T follicular helper cell (primary cell): ENCODE results near the gene NDUFS7.
A peak's percentile ranks its signal among the peaks of the same experiment; 100 is the strongest.

Experiments
- DNase-seq: peaks from one replicate; pipeline ENCODE4 v3.0.0-alpha.2; 2020; ENCODE audit warnings: low read depth

The NDUFS7 gene

GRCh38 chr19:1400281-1401137, 16.8 kb downstream of the NDUFS7 start:
- DNase-seq: no peak

GRCh38 chr19:1401138-1401888, 17.6 kb downstream of the NDUFS7 start, which contains the start of gene GAMT:
Gene GAMT, minus strand, starts transcription at chr19:1401542. Its CDS starts 66 bp downstream, at chr19:1401476.
- peak; percentile 48 for DNase-seq

GRCh38 chr19:1401889-1402217, 18.1 kb downstream of the NDUFS7 start:
- DNase-seq: no peak

- DNase-seq: no peak
Measured at GRCh38 chr19:1402411-1403070, 18.8 kb downstream of the NDUFS7 start.

- peak; percentile 99 for DNase-seq
Measured at GRCh38 chr19:1406774-1407527, 23.2 kb downstream of the NDUFS7 start.

GRCh38 chr19:1407528-1408299, 24.0 kb downstream of the NDUFS7 start, which contains the start of gene DAZAP1:
Gene DAZAP1, plus strand, starts transcription at chr19:1407586. Its CDS starts 188 bp downstream, at chr19:1407774.
- peak; percentile 25 for DNase-seq

GRCh38 chr19:1408300-1409203, 24.8 kb downstream of the NDUFS7 start:
- DNase-seq: peak; percentile 35

- DNase-seq: no peak
Measured at GRCh38 chr19:1409204-1410005, 25.7 kb downstream of the NDUFS7 start.

- no peak for DNase-seq
Measured at GRCh38 chr19:1410136-1410786, 26.6 kb downstream of the NDUFS7 start.

GRCh38 chr19:1410789-1411188, 27.1 kb downstream of the NDUFS7 start:
- no peak for DNase-seq

- no peak for DNase-seq
Measured at GRCh38 chr19:1411255-1412191, 27.8 kb downstream of the NDUFS7 start.

- no peak for DNase-seq
Measured at GRCh38 chr19:1412323-1412923, 28.7 kb downstream of the NDUFS7 start.

- no peak for DNase-seq
Measured at GRCh38 chr19:1412995-1413800, 29.5 kb downstream of the NDUFS7 start.

GRCh38 chr19:1416014-1416841, 32.5 kb downstream of the NDUFS7 start:
- no peak for DNase-seq

GRCh38 chr19:1417145-1417544, 33.4 kb downstream of the NDUFS7 start:
- DNase-seq: no peak
